AG10803 (cell line): ENCODE measurements around the gene PAPPA.

Experiments
- DNase-seq: peaks from one replicate; pipeline ENCODE4 v3.0.0; 2010; ENCODE audit warnings: low read depth
- H3K4me3 ChIP-seq: 2 replicates; pipeline ENCODE4 v1.5.1; 2011; ENCODE audit warnings: mild to moderate bottlenecking, low read length, control low read depth
- TF ChIP-seq, protein P1 (sequence below): conservative IDR thresholded peaks from 2 replicates; pipeline ENCODE4 v1.5.1; 2011; ENCODE audit warnings: mild to moderate bottlenecking, low read length, control low read depth, inconsistent platforms

Gene PAPPA

DNA sequence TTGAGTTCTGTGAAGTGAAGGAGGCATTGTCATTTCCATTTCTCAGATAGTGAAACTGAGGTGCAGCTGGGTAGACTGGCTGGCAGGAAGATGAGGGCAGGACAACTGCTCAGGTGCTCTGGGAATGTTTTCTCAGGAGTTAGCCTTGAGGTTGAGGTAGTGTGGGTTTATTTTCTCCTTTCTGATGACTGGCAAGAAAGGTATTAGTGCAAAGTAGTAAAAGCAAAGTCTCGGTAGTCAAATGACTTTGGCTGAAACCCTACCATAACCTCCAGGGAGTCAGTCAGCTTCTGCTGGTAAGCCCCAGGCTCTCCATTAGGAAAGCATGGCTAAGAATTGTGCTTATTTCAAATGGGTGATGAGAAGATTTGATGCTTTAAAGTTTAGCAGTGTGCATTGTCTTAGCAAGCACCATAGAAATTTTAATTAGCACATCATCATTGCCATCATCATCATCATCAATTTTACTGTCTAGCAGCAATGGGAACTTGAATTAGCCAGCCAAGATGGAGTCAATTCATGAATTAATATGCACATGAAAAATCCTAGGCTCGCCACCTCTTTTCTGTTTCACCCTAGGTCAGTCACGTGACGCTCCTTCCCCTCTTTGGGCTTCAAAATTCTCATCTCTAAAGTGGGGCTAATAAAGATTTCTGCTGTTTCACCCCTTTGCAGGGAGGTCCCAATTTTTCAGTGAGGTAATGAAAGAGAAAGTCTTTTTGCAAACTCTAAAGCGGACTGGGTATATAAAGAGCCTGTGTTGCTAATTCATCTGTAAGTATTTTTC is 10.7 kb upstream of the PAPPA start:
- H3K4me3 ChIP-seq: no peak overlapping the region
- no peak for DNase-seq
- TF ChIP-seq, protein P1, sequence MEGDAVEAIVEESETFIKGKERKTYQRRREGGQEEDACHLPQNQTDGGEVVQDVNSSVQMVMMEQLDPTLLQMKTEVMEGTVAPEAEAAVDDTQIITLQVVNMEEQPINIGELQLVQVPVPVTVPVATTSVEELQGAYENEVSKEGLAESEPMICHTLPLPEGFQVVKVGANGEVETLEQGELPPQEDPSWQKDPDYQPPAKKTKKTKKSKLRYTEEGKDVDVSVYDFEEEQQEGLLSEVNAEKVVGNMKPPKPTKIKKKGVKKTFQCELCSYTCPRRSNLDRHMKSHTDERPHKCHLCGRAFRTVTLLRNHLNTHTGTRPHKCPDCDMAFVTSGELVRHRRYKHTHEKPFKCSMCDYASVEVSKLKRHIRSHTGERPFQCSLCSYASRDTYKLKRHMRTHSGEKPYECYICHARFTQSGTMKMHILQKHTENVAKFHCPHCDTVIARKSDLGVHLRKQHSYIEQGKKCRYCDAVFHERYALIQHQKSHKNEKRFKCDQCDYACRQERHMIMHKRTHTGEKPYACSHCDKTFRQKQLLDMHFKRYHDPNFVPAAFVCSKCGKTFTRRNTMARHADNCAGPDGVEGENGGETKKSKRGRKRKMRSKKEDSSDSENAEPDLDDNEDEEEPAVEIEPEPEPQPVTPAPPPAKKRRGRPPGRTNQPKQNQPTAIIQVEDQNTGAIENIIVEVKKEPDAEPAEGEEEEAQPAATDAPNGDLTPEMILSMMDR: no peak

DNA sequence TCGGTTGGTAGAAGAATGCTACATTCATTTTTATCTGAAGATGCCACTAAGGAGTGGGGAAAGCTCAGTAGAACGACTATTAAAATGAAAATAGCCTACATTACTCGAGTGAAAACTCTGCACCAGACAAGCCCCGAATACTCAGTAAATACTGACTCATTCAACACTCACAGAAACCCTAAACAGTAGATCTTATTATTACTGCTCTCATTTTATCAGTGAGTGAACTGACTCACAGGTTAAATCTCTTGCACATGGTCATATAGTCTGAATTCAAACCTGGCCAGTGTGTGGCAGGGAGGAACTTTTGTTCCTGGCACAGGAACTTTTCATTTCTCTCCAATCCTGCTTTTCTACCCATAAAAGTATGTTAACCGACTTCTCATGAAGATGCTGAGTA is 9.6 kb upstream of the PAPPA start:
- peak; percentile 53 for DNase-seq
- H3K4me3 ChIP-seq: no peak overlapping the region

DNA sequence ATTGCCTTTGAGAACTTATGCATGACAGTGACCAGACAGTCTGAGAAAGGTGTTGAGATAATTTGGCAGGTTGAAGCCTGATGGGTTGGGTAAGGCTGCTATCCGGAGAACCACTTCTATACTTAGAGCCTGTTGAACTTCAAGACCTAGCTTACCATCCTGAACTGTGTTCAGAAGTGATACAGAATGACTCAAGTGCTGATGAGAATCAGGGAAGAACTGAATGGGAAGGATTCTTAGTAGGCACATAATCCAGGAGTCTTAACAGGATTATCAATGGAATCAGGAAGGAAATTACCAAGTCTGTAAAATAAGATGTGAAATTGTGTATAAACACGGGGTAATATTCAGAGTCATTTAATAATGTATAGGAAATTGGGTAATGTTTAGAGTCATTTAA is 9.0 kb upstream of the PAPPA start:
- H3K4me3 ChIP-seq: no peak overlapping the region
- TF ChIP-seq, protein P1: no peak
- no peak for DNase-seq

More for the DNA sequence above, 9.6 kb upstream of the PAPPA start:
- TF ChIP-seq, protein P1: no peak

DNA sequence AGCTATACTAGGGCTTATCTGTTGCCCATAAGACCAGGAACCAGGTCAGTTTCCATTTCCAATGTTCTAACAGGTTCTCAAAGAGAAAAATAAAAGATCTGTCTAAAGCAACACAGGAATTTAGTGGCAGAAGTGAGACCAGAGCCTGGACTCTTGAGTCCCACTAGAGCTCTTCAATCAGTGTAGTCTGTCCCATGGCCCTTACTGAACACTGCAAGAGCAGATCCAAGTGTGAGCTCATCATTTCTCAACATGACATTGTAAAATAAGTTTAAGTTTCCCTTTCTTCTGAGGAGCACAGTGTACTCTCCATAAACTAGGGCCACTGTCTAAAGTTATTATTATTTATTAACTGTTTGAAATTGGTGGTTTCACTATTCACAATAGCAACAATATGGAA is 8.6 kb upstream of the PAPPA start:
- H3K4me3 ChIP-seq: no peak overlapping the region
- TF ChIP-seq, protein P1: no peak

DNA sequence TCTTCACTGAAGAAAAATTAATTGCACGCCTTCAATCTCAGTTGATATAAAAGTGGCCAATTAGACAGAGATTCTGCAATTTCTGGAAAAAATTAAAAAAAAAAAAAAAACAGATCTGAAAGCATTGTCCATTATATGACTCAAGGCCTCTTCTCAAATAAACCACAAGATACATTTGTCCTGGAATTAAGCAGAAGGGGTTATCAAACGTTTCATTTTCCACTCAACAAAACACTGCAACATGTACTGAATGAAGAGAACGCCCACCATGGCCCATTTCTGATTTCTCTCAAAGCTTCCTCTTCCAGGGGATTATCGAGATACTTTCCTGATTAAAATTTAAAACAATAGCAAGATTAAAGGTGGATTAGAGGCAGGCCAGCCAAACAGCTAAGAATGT is 5.8 kb upstream of the PAPPA start:
- no peak overlapping the region for H3K4me3 ChIP-seq
- DNase-seq: no peak
- TF ChIP-seq, protein P1: no peak

More for the DNA sequence above, 8.6 kb upstream of the PAPPA start:
- DNase-seq: no peak

DNA sequence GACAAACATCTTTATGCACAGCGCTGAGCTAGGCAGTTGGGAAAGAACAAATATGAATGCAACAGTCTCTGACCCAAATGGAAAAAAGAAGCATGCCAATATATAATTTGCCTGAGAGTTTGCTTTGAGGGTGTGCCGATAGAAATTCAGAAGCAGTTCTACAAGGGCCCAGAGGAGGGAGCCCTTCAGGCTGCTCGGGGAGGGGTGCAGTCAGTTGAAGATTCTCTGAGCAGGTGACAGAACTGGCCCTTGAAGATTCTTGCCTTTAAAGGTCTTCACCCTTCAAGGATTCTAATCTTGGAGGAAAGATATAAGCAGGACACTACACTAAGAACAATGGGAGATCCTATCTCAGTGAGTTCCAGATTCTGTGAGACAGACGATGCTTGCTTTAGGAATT is 3.7 kb upstream of the PAPPA start:
- TF ChIP-seq, protein P1: peak; percentile 54
- H3K4me3 ChIP-seq: no peak overlapping the region
- DNase-seq: no peak

DNA sequence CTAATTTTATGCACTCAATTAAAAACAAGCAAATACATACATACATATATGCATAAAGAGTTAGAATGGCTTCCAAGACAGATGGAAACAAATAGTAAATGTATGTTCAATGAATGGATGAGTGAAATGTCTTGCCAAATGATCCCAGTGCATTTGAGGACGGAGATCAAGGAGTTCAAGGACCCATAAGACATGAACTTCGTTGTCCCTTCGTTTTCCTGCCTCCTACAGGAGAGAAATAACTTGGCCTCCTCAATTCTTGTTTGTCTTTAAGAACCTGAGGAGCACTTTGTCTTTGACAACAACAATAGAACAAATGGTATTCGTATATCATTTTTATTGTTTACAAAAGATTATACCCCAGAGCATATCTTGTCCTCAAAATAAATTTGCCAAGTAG is 2.4 kb upstream of the PAPPA start:
- no peak for DNase-seq
- no peak overlapping the region for H3K4me3 ChIP-seq
- TF ChIP-seq, protein P1: no peak
